ENCODE measurements around the gene XG.

- TF ChIP-seq POLR2A (IDR thresholded peaks at IDR 0.05; ENCODE audit: low read depth, low read length): no peak
- no peak for TF ChIP-seq POLR2AphosphoS5 (IDR thresholded peaks at IDR 0.05; ENCODE audit: low read depth, low read length)
- no peak for TF ChIP-seq TAF1 (IDR thresholded peaks at IDR 0.05; ENCODE audit: borderline replicate concordance, low read depth, low read length)
Measured at GRCh38 chrX:2799369-2799768, 47.5 kb downstream of the XG start.
